ENCODE measurements around the gene SPTLC2. TPM values are rescaled to one million over a fixed set of nuclear protein-coding genes. Genes with fewer than 3 reads are reported as not detected.

The SPTLC2 gene
- total and polyA plus RNA-seq, 2 of the 8 experiments (the other 6 are each of a cell fraction or from before 2014, with no cell fraction given): 8.9 to 35.1 TPM

GRCh38 chr14:77601846-77602619 is 14.4 kb downstream of the SPTLC2 start (continued):
- TF ChIP-seq YY1 (IDR thresholded peaks at IDR 0.05; ENCODE audit: low read depth, low read length) (no peak), HDAC2 (IDR thresholded peaks at IDR 0.05; ENCODE audit: borderline replicate concordance in 1 of 2, low read depth in 2 of 2, low read length in 2 of 2) (no peak), SP2 (IDR thresholded peaks at IDR 0.05; ENCODE audit: low read length) (no peak), RNF2 (IDR thresholded peaks at IDR 0.05; ENCODE audit: borderline replicate concordance, low read depth, low read length, missing control alignments, poor library complexity, severe bottlenecking) (no peak), TAF7 (optimal IDR thresholded peaks at IDR 0.05; ENCODE audit: borderline replicate concordance, low read depth, low read length) (no peak), SP1 (IDR thresholded peaks at IDR 0.05; ENCODE audit: low read depth, low read length) (no peak), SIX5 (IDR thresholded peaks at IDR 0.05; ENCODE audit: low read depth, low read length) (no peak)
